DMS153 treated with DMSO at 0.1 percent for 48 hours (cell line): ENCODE data around the gene HLA-C.
"Not testable (repeated sequence)": the region's sequence is repeated elsewhere in the genome, so short reads cannot be mapped to it uniquely, and the experiment has no call there.

Experiments
- DNase-seq: peaks from one replicate; lab custom pipeline; 2025; ENCODE audit not compliant: unreplicated experiment; lab: John Stamatoyannopoulos, UW

HLA-C gene

DNA sequence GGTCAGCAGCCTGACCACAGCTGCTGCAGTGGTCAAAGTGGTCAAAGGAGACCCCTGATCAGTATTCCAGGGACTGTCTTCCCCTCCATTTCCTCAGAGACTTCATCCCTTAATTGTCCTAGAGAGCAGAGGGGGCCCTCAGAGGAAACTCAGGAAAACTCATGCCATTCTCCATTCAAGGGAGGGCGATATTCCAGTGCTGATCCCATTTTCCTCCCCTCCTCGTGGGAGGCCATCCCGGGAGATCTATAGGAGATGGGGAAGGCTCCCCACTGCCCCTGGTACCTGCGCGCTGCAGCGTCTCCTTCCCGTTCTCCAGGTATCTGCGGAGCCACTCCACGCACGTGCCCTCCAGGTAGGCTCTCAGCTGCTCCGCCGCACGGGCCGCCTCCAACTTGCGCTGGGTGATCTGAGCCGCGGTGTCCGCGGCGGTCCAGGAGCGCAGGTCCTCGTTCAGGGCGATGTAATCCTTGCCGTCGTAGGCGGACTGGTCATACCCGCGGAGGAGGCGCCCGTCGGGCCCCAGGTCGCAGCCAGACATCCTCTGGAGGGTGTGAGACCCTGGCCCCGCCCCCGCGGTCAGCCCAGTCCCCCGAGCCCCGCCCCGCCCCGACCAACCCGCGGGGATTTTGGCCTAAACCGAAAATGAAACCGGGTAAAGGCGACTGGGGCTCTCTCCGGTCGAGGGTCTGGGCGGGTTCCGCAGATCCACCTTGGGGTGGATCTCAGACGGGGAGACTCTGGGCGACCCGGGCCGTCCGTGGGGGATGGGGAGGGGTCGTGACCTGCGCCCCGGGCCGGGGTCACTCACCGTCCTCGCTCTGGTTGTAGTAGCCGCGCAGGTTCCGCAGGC is 878 bp downstream of the HLA-C start:
- no peak for DNase-seq

DNA sequence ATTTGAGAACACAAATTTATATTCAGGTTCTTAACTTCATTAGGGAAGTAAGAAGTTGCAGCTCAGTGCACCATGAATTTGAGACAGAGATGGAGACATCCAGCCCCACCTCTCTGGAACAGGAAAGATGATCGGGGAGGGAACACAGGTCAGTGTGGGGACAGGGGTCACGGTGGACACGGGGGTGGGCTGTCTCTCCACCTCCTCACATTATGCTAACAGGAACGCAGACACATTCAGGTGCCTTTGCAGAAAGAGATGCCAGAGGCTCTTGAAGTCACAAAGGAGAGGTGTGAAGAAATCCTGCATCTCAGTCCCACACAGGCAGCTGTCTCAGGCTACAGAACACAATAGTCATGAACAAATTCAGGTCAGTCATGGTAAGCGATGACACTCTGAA is 3.1 kb downstream of the HLA-C start:
- DNase-seq: no peak

DNA sequence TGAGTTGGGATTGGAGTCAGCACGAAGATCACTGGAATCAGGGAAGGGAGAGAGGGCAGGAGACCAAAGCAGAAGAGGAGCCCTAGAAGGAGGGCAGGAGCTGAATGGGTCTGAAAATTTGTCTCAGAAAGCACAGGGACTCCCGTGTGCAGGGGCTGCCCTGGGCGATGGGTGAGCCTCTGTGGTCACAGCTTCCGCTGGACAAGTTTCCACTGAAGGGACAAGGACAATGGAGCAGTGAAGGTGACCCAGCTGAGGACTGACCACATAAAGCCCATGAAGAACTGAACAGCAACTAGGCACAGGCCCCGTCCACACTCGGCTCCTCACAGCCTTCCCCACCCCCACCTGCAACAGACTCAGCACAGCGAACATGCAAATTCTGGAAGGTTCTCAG is 3.5 kb downstream of the HLA-C start:
- no peak for DNase-seq

DNA sequence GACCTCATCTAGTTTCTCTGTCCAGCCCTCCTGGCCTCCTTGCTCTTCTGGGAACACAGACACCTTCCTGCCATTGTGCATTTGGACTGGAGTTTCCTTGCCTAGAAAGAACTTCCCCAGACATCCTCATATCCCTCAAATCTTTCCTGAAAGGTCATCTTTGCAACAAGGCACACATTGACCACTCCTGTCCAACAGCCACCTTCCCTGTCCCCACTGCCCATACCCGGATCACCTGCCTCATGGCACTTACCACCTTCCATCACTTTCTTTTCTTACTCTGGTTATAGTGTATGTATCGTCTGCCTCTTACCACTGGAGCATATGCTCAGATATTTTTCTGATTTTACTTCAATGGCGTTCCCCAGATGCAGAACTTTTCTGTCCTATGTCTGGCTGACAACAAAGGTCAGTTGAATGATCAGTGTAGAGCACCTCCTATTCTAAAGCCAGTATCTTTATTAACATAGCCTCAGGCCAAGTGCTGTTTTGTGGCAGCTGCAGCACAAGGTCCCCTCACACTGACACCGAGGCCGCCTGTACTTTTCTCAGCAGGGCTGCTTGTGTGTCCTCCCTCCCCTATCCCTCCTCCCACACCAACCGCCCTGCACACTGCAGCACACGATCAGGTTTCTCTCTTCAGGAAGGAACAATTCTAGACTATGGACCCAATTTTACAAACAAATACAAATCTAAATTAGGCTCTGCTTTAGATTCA is 4.1 kb downstream of the HLA-C start:
- no peak for DNase-seq

DNA sequence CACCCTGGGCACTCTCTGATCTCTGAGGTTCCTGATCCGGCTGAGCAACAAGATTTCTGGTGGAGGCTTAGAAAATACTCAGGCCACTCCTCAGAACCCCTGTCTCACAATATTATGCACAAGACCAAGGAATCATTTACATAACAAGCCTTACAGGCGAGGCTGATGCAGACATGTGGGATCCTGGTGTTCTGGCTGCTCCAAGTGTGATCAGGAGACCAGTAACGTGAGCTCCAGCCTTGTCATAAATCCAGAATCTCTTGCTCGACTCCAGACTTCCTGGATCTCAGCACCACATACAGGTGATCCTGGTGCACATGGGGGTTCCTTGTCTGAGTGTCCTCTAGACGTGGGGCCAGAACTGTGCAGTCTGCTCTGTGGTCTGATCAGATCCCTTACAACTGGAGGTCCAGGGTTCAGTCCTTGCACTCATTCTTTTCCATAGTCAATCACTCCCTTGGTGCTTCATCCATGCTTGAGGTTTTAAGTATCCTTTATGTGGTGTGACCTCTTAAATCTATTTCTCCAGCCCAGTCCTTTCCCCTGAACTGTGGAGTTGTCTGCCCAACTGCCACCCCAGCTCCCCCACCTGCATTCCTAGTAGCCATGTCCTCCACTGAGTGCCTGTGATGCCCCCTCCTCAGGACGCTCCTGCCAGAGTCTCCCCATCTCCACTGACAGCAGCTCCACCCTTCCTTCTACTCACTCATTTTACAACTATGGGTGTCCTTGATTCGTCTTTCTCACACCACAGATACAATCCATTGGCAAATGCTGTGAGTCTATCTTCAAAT is 5.1 kb downstream of the HLA-C start:
- DNase-seq: no peak

DNA sequence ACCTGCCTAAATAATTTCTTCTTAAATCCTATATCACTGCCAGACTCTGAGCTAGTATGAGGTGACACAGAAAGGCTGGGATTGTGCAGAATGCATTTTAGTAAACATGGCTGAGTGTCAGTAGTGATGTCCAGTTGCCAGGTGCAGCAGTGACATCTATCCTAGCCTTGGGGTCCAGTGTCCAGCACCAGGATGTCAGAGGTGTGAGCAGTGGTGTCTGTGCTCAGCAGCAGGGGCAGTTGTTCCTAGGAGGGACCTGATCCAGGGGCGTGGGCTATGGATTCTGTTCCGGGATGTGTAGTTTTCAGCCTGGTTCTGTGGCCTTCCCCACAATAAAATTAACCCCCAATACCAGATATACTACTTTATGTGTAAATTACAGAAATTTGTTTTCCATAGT is 6.0 kb downstream of the HLA-C start:
- DNase-seq: no peak

DNA sequence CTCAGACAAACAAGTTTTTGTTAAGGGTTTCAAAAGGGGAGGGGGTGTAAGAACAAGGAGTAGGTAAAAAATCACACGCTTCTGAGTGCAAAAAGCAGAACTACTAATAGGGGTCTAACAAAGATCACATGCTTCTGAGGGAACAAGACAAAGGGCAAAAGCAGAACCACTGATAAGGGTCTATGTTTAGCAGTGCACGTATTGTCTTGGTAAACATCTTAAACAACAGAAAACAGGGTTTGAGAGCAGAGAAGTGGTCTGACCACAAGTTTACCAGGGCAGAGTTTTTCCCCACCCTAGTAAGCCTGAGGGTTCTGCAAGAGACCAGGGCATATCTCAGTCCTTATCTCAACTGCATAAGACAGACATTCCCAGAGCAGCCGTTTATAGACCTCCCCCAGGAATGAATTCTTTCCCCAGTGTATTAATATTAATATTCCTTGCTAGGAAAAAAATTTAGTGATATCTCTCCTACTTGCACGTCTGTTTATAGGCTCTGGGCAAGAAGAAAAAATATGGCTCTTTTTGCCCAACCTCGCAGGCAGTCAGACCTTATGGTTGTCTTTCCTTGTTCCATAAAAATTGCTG is 8.5 kb downstream of the HLA-C start:
- not testable (repeated sequence) for DNase-seq

DNA sequence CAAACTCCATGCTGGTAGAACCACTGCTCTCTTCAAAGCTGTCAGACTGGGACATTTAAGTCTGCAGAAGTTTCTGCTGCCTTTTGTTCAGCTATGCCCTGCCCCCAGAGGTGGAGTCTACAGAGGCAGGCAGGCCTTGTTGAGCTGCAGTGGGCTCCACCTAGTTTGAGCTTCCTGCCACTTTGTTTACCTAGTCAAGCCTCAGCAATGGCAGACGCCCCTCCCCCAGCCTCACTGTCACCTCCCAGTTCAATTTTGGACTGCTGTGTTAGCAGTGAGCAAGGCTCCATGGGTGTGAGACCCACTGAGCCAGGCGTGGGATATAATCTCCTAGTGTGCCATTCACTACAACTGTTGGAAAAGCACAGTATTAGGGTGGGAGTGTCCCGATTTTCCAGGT is 11.9 kb downstream of the HLA-C start:
- DNase-seq: not testable (repeated sequence)

DNA sequence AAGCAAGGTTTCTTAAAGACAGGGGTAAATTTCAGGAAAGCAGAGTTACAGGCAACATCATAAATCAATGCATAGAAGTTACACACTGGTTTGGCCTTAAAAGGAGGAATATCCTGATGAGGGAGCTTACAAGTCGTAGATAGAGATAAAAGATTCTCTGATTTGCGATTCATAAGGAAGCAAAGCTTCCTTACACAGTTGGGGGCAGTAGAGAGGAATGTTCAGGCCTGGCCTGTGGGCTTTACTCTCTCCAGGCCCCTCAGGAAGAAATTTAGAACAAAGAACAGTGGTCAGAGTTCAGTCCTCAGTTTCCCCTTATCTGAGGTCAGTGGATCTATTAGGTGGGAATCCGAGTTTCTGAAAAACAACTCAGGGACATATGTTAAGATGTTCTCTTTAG is 19.3 kb downstream of the HLA-C start:
- no peak for DNase-seq

DNA sequence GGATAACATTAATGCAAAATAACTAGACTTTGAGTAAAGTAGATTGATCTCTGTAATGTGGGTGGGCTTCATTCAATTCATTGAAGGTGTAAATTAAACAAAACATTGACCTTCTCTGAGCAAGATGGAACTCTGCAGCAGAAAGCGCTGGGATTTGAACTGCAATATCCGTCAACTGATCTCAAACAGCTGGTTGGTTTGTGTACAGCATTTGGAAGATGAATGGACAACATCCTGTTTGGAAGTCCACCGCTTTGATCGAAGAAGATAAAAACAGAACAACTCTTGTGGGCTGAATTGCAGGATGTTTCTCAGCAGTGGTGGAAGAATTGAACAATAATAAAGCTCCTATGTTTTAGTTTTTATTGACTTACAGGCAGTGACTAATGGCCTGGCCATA is 20.6 kb downstream of the HLA-C start:
- DNase-seq: no peak

DNA sequence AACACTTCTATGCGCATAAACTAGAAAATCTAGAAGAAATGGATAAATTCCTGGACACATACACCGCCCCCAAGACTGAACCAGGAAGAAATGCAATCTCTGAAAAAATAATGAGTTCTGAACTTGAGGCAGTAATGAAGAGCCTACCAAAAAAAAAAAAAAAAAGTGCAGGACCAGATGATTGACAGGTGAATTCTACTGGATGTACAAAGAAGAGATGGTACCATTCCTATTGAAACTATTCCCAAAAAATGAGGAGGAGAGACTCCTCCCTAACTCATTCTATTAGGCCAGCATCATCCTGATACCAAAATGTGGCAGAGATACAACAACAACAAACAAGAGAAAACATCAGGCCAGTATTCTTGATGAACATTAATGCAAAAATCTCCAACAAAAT is 22.7 kb downstream of the HLA-C start:
- no peak for DNase-seq

DNA sequence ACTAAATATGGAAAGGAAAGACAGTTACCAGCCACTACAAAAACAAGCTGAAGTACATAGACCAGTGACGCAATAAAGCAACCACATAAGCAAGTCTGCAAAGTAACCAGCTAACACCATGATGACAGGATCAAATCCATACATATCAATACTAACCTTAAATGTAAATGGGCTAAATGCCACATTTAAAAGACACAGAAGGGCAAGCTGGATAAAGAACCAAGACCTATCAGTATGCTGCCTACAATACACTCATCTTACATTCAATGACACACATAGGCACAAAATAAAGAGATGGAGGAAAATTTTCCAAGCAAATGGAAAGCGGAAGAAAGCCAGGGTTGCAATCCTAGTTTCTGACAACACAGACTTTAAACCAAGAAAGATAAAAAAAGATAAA is 24.1 kb downstream of the HLA-C start:
- no peak for DNase-seq

DNA sequence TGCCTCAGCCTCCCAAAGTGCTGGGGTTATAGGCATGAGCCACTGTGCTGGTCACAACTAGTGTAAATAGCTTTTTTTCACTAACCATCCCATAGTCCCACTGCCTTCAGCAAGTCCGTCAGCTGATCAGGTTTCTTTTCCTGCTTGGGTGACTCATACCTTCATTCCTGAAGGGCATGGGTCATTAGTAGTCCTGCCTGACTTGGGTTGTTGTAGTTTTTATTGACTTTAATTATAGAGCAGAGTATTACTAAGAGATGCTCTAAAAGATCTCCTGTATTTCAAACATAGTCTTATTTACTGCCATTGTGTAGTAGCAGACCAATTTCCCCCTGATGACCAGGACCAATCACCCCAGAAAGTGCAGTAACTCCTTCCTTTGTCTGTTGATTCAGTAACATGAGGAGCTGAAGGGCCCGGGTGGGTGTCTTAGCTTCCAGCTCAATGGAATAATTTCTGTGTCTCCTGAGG is 25.8 kb downstream of the HLA-C start:
- DNase-seq: no peak

DNA sequence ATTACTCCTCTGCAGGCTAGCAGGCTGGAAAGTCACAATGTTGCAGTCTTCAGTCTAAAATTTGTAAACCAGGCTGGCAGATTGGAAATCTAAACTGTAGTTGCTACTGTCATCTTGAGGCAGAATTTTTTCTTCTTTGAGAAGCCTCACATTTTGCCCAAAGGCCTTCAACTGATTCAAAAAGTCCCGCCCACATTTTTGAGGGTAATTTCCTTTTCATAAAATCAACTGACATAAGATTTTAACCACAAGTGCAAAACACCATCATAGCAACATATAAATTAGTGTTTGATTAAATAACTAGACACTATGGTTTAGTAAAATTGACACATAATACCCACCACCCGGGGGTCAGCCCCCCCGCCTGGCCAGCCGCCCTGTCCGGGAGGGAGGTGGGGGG is 28.4 kb downstream of the HLA-C start:
- no peak for DNase-seq

DNA sequence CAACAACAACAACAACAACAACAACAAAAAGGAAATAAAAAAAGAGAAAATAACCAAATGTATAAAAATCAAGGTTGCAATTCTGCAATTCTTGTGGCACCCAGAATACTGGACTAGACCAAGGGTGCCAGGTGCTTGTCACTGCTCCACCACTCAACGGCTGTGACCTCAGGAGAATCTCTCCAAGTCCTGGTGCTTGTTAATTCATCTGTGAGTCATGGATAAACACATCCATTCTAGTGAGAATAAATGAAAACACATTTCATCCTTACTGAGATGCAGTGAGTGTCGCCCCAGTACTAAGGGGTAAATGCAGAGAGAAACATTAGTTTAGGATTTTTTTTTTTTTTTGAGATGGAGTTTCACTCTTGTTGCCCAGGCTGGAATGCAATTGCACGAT is 32.0 kb downstream of the HLA-C start:
- no peak for DNase-seq

DNA sequence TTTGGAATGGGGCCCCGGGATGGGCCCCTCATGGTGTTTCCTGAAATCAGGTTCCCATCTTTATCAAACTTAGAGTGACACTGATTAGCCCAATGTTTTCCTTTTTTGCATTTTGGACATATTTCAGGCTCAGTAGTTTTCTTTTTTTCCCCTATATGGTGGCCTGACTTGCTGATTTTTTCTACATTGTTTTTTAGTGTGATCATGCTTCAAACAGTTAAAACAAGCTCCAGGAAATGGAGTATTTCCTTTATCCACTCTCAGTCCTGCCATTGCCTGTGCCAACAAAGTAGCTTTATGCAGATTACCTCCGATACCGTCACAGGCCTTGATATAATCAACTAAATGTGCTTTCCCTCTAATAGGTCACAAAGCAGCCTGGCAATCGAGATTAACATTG is 37.8 kb downstream of the HLA-C start:
- not testable (repeated sequence) for DNase-seq

DNA sequence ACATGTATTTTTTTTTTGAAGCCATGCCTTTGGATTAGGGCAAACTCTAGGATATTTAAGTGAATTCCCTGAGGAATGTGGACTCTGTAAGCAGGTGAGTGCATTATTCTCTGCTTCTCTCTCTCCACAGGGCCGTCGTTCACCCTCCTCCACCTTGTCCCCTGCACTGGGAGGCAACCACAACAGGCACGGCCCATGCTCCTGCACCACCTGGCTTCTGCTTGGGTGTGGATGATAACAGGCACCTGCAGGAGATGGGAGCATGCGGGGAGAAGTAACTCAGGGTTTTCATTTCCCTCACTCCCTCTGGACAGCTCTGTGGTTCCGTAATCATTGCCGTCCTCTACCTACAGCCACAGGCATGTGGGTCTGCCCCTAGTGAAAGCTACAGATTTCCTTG is 43.4 kb downstream of the HLA-C start:
- DNase-seq: no peak

DNA sequence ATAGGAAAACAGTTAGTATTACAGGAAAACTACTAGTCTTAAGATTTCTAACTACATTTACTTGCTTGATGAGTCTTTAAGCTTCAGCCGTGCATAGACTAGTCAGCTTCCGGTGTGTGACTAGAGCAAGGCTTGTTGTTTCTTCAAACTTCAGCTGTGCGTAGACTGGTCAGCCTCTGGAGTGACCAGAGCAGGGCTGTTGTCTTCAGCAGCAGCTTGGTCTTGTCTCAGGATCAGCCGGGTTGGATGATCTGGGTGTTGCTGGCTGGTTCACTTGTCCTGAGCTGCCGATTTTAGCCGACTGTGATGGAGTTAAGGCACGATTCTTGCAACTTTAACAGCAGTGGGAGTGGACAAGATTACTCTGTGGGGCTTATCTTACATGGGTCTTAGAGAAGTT is 44.7 kb downstream of the HLA-C start:
- DNase-seq: no peak

DNA sequence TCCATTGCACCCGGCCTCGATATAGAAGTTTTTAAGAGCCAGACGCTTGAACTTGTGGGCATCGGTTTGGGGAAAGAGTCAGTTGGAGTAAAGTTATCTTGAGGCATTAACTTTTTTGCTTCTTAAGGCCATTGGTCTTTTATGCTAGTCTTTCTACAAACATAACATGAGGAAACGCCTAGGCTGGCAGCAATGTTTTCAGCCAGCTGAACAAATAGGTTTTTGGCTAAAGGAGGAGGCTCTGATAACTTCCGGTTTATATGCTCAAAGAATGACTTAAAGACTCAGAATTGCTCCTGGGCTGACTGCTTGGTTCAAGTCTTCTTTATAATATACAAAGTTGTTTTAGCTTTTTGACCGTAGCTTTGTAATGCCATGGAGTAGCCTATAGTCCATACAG is 46.2 kb downstream of the HLA-C start:
- no peak for DNase-seq

DNA sequence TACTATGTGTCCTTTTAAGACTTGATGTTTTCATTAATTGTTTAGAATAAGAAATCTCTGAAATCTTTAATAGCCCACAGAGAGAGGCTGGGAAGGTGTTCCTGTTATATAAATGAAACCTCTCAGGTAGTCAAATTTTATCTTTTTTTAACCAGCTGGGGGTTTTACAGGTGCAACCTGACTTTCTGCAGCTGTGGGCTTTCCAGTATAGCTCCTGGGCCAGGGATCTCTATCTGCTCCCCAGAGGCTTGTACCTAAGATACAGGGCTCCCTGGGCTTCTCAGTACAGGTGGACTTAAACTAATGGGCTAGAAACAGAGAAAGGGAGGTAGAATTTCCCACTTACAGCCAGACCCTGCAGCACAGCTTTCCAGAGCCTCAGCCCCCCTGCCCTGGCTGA is 49.4 kb downstream of the HLA-C start:
- DNase-seq: no peak
